ENCODE measurements around the gene BCL2L11. TPM values are rescaled to one million over a fixed set of nuclear protein-coding genes. Genes with fewer than 3 reads are reported as not detected.
A peak's percentile ranks its signal among the peaks of the same experiment; 100 is the strongest.

The BCL2L11 gene
- total RNA-seq, 1 donor from 2014 or later = 3.5 TPM

DNA sequence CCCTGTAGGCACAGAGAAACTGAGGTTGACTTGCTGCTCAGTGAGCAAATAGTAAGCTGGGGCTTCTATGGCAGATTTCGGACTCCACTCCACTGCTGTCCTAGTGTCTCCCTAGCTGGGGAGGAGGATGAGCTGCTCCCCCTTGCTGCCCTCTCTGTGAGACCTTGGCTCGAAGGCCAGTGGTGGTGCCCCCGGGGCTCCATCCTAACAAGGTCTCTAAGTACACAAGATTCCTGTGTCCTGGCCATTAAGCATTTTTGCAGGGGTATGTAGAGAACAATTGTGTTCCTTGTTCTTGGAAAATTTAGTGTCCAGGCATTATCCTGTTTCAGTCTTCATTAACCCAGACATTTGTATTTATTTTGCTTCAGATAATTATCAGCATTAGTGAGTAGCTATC, 21.3 kb upstream of the BCL2L11 start:
- H3K4me3 ChIP-seq (ENCODE audit: low read depth, low read length) = no peak overlapping the region
- DNase-seq (ENCODE audit: low read depth) = no peak
- TF ChIP-seq, protein P1, sequence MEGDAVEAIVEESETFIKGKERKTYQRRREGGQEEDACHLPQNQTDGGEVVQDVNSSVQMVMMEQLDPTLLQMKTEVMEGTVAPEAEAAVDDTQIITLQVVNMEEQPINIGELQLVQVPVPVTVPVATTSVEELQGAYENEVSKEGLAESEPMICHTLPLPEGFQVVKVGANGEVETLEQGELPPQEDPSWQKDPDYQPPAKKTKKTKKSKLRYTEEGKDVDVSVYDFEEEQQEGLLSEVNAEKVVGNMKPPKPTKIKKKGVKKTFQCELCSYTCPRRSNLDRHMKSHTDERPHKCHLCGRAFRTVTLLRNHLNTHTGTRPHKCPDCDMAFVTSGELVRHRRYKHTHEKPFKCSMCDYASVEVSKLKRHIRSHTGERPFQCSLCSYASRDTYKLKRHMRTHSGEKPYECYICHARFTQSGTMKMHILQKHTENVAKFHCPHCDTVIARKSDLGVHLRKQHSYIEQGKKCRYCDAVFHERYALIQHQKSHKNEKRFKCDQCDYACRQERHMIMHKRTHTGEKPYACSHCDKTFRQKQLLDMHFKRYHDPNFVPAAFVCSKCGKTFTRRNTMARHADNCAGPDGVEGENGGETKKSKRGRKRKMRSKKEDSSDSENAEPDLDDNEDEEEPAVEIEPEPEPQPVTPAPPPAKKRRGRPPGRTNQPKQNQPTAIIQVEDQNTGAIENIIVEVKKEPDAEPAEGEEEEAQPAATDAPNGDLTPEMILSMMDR (conservative IDR thresholded peaks at IDR 0.05; ENCODE audit: low read depth, low read length) = no peak

DNA sequence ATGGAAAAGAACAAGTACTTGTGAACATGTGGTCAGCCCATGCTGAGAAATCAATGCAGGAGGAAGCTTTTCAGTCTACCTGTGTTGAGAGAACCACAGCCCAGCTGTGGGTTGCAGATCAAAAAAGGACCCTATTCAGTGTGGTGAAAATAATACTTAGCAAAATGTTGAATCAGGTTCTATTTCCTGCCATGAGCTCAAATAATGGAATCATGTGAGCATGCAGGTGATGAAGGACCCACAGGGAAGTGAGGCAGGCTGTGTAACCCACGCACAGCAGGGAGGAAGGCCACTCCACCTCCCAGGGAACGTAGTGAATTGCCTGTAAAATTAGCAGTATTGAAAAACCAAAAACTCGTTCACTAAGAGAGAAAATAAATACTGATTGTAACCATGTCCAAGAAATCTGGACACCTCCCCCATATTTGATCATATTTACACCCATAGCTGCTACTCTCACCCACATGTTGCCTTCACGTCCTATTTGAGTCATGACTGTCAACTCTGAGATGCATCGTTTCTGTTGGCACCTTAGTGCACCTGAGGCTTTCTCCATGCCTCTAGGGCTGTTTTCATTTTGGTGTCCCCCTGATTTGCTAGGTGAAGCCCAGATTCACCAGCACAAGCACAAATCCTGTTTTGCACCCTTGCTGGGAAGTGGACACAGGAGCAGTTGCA, 20.5 kb upstream of the BCL2L11 start:
- H3K4me3 ChIP-seq (ENCODE audit: low read depth, low read length) = no peak overlapping the region
- DNase-seq (ENCODE audit: low read depth) = no peak
- TF ChIP-seq, protein P1 (conservative IDR thresholded peaks at IDR 0.05; ENCODE audit: low read depth, low read length) = no peak

DNA sequence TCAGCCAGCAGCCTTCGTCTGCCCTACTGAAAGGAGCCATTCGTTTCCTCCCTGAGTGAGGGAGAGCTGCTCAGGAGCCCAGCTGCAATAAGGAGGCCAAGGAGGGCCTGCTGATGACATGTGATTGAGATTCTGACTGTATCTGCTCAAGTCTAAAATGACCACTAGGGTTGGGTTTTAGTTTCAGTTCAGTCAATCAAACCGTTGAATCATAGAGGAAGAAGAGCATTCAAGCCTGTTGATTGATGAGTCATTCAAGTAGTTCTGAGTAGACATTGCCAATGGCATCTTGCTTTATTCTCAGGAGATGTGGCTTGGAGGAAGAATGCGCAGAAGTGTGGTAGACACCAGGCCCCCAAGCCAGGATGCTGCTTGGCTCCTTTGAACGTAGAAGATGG, 19.9 kb upstream of the BCL2L11 start:
- peak; percentile 70 for DNase-seq (ENCODE audit: low read depth)
- H3K4me3 ChIP-seq (ENCODE audit: low read depth, low read length) = no peak overlapping the region
- TF ChIP-seq, protein P1 (conservative IDR thresholded peaks at IDR 0.05; ENCODE audit: low read depth, low read length) = peak; percentile 46

DNA sequence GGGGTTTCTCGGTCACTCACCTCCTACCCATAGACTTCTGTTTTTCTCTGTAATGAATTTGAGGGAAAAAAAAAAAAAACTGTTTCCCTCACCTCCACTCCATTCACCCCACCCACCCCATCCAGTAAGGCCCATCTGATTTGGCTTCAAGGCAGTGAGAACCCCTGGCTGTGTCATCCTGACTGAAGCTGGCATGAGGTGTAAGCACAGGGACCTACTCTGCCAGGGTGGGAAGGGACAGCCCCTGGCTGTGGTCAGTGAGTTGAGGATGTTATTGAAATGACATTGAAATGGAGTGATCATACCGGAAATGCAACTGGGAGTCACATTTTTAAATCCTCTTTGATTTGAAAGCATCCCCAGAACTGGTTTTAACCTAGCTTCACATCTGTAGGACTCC, 19.1 kb upstream of the BCL2L11 start:
- no peak for DNase-seq (ENCODE audit: low read depth)
- no peak overlapping the region for H3K4me3 ChIP-seq (ENCODE audit: low read depth, low read length)
- TF ChIP-seq, protein P1 (conservative IDR thresholded peaks at IDR 0.05; ENCODE audit: low read depth, low read length) = no peak

DNA sequence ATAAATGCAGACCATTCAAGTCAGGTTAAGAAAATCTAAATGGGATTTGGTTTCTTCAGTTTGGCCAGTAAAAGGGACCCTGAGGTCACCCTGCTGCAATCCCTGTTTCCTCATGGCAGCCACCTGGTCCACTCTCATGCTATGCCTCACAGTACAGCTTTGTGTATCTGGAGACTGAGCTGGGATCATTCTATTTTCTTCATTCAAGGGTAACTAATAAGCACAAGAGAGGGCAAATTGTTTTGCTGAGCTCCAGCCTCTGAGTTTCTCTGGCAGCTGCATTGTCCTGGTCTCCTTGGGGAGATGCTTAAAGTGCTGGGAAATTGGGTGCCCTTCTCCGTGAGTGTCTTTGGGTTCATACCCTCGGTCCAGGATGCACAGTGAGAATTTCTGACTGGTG, 18.5 kb upstream of the BCL2L11 start:
- no peak for DNase-seq (ENCODE audit: low read depth)
- TF ChIP-seq, protein P1 (conservative IDR thresholded peaks at IDR 0.05; ENCODE audit: low read depth, low read length) = no peak
- no peak overlapping the region for H3K4me3 ChIP-seq (ENCODE audit: low read depth, low read length)

DNA sequence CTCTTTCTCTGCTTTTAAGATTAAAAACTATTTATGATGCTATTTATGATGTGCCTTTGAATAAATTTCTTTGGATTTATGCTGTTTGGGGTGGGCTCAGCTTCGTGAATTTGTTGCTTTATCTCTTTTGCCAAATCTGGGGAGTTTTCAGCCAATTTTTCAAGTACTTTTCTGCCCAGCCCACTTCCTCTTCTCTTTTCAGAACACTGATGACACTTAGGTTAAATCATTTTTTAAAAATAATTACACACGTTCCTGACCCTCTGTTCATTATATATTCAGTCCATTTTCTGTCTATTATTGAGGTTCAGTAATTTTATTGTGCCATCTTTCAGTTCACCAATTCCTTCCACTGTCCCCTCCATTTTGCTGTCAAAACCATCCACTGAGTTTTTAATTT, 14.8 kb upstream of the BCL2L11 start:
- TF ChIP-seq, protein P1 (conservative IDR thresholded peaks at IDR 0.05; ENCODE audit: low read depth, low read length) = no peak
- H3K4me3 ChIP-seq (ENCODE audit: low read depth, low read length) = no peak overlapping the region
- no peak for DNase-seq (ENCODE audit: low read depth)

DNA sequence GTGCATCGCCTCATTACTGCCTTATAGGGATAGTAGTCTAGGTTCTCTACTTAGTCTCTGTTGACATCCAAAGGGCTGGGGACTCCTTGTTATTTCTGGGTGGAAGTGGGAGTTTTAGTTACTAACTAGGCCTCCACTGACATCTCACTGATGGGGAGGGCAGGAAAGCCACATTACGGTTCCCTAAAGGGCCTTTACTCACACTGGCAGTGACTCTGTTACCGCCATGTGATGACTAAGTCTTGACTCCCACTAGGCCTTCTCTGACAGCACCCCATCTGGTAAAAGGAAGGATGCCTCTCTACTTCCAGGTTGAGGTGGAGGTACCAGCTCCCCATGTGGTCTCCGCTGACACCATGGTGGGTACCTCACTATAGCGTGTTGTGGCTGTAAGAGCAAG, 14.0 kb upstream of the BCL2L11 start:
- no peak overlapping the region for H3K4me3 ChIP-seq (ENCODE audit: low read depth, low read length)
- DNase-seq (ENCODE audit: low read depth) = no peak
- TF ChIP-seq, protein P1 (conservative IDR thresholded peaks at IDR 0.05; ENCODE audit: low read depth, low read length) = no peak

Measured in epithelial cell of proximal tubule (primary cell).